Measurements from ENCODE around the gene RCN2.
A peak's percentile ranks its signal among the peaks of the same experiment; 100 is the strongest.

The RCN2 gene

DNA sequence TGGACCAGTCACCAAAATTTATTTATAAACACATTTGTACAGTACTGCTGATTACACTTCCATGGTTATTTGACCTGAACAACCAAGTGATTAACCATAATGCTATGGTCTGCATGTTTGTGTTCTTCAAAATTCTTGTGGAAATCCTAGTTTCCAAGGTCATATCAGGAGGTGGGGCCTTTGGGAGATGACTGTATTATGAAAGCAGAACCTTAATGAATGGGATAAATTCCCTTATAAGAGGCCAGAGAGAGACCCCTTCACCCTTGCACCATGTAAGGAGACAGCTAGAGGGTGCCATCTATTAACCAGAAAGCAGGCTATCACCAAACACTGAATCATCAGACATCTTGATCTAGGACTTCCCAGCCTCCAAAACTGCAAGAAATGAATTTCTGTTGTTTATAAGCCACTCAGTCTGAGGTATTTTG, 28.3 kb upstream of the RCN2 start:
- H3K4me3 ChIP-seq (ENCODE audit: low read depth, low read length), result peak overlapping the region; percentile 24; the same call in 1 of the 2 replicates
- TF ChIP-seq, protein P1, sequence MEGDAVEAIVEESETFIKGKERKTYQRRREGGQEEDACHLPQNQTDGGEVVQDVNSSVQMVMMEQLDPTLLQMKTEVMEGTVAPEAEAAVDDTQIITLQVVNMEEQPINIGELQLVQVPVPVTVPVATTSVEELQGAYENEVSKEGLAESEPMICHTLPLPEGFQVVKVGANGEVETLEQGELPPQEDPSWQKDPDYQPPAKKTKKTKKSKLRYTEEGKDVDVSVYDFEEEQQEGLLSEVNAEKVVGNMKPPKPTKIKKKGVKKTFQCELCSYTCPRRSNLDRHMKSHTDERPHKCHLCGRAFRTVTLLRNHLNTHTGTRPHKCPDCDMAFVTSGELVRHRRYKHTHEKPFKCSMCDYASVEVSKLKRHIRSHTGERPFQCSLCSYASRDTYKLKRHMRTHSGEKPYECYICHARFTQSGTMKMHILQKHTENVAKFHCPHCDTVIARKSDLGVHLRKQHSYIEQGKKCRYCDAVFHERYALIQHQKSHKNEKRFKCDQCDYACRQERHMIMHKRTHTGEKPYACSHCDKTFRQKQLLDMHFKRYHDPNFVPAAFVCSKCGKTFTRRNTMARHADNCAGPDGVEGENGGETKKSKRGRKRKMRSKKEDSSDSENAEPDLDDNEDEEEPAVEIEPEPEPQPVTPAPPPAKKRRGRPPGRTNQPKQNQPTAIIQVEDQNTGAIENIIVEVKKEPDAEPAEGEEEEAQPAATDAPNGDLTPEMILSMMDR (IDR thresholded peaks at IDR 0.05; ENCODE audit: low read depth, low read length), result peak; percentile 28

DNA sequence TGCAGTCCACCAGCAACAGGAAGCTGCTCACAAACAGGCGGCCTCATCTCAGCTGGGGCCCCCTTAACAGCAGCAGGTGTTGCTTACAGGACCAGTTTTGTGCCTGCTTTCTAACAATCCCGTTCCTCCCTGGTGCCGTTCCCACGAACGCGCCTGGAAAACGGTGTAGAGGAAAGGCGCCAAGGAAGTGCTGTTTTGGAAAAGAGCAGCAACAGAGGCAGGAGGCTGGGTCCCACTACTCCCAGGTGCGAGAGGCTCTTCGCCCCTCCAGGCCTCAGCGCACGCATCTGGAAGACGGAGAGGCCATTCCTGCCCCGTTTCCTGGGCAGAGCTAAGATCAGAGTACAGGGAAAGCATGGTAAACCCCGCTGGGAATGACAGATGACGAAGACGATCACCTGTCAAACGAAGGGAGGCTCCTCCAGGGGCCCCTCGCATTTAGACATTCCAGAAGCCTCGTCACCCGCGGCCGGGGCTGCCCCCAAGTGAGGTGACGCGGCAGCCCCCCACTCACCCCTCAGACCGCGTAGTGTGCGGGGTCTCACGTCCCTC, 27.0 kb upstream of the RCN2 start:
- TF ChIP-seq, protein P1 (IDR thresholded peaks at IDR 0.05; ENCODE audit: low read depth, low read length), result no peak
- peak overlapping the region; percentile 82 for H3K4me3 ChIP-seq (ENCODE audit: low read depth, low read length)

DNA sequence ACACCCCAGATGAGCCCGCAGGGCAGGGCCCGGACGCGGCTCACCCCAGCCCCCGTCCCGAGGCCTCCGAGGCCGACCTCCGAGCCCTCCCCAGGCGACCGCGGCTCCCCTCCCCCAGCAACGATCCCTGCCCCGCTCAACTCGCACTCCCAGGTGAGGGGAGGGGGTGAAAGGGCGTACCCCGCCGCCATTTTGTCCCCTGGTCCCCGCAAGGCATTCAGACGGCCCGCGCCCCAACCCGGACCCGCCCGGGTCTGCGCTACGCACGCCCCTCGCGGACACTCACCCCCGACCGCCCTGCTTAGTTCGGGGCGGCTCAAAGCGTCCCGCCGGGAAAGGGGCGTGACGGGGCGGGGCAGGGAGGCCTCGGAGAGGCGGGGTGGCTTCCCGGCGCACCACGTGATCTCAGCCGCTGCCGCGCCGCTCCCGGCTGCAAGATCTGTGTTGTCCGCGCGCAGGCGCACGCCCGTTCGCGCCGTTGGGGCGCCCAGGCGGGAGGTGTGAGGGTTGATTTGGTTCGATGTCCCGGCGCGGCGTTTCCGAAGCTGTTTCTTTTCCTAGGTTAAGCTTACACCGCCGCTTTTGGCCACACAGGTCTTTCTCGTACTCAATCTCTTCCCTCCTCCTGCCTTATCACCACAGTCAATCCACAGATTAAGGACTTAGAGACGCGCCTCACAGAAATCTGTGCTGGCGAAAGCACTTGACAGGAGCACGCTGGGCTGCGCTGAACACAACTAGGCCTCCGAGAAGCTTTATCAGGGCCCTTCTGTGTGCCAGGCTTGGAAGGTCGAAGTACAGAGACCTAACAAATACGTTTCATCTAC, 26.3 kb upstream of the RCN2 start, which contains the start of gene SCAPER:
Gene SCAPER, minus strand, starts transcription at position 328 of the 827 bp plus-strand sequence. CDS start 21,523 bp downstream, outside the sequence.
- peak within 1 kb of the TSS; percentile 82 for H3K4me3 ChIP-seq (ENCODE audit: low read depth, low read length)
- TF ChIP-seq, protein P1 (IDR thresholded peaks at IDR 0.05; ENCODE audit: low read depth, low read length), result no peak

DNA sequence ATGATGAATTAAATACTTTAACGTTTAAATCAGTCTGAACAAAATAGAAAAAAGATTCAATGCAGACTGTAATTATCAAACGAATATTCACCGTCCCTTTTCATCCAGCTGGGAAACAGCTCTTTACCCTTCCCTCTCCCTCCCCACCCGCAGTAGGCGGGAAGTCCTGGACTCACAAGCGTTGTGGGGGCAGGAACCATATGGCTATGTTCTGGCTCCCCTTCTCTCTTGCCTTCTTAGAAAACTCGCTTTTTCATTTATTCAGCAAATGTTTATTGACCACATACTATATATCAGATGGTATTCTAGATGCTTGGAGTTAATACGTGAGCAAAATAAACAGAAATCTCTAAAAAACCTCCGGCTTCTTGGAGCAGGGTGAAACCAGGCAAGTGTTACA, 25.7 kb upstream of the RCN2 start:
- peak overlapping the region; percentile 82 for H3K4me3 ChIP-seq (ENCODE audit: low read depth, low read length)
- TF ChIP-seq, protein P1 (IDR thresholded peaks at IDR 0.05; ENCODE audit: low read depth, low read length), result no peak

DNA sequence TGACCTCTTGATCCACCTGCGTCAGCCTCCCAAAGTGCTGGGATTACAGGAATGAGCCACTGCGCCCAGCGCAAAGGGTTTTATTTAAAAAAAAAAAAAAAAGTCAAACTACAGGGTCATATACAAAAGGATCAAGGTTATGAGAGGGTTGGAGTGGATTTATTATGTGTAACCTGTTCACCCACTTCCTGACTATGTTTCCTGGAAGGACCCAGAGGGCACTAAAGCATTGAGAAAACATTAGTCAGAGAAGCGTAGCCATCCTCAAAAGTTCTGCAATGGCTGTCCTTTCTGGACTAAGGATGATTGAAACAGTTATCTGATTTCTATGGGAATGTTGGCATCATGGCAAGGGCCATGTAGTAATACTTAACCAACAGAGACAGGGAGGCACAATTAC, 19.1 kb upstream of the RCN2 start:
- TF ChIP-seq, protein P1 (IDR thresholded peaks at IDR 0.05; ENCODE audit: low read depth, low read length), result no peak
- H3K4me3 ChIP-seq (ENCODE audit: low read depth, low read length), result no peak overlapping the region

DNA sequence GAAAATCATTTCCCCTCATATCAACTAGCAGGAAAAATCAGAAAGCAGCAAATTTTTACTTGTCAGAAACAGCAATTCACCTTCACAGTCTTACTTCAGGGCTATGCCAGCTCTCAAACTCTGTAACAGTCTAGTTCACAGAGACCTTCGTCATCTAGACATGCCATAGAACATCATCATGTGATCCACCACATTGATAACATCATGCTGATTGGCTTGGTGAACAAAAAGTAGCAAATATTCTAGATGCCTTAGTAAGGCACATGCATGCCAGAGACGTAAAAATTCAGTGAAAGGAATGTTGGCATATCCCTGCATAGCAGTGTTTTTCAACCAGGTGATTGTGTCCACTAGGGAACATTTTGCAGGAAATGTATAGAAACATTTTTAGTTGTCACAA, 17.8 kb upstream of the RCN2 start:
- no peak overlapping the region for H3K4me3 ChIP-seq (ENCODE audit: low read depth, low read length)
- TF ChIP-seq, protein P1 (IDR thresholded peaks at IDR 0.05; ENCODE audit: low read depth, low read length), result no peak

DNA sequence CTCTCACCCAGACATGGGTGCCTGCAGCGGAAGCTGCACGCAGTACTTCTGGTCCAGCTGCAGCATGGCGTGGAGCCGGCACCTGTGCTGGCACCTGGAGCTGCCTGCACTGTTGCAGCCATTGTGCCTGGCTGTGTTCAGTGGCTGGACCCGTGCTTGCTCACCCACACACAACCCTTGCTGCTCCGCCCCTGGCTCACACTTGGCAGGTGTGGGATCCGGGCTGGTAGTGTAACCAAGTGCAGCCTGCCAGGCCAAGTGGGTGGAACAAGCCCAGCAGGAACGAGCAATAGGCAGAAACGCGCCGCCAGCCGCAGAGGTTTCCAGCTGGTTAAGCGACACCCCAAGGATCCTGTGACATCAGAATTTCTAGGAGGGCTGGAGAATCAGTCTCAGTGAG, 15.2 kb upstream of the RCN2 start:
- TF ChIP-seq, protein P1 (IDR thresholded peaks at IDR 0.05; ENCODE audit: low read depth, low read length), result no peak
- H3K4me3 ChIP-seq (ENCODE audit: low read depth, low read length), result no peak overlapping the region

Measured in WI38 (cell line).